ENCODE results near the gene NR6A1.
A peak's percentile ranks its signal among the peaks of the same experiment; 100 is the strongest.

NR6A1 gene

GRCh38 chr9:124754289-124754688 lies 16.8 kb downstream of the NR6A1 start:
- in situ Hi-C loops (cut with HindIII; ENCODE audit: low sequenced_read_pairs): no loop called here
- TF ChIP-seq, protein P1, sequence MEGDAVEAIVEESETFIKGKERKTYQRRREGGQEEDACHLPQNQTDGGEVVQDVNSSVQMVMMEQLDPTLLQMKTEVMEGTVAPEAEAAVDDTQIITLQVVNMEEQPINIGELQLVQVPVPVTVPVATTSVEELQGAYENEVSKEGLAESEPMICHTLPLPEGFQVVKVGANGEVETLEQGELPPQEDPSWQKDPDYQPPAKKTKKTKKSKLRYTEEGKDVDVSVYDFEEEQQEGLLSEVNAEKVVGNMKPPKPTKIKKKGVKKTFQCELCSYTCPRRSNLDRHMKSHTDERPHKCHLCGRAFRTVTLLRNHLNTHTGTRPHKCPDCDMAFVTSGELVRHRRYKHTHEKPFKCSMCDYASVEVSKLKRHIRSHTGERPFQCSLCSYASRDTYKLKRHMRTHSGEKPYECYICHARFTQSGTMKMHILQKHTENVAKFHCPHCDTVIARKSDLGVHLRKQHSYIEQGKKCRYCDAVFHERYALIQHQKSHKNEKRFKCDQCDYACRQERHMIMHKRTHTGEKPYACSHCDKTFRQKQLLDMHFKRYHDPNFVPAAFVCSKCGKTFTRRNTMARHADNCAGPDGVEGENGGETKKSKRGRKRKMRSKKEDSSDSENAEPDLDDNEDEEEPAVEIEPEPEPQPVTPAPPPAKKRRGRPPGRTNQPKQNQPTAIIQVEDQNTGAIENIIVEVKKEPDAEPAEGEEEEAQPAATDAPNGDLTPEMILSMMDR (IDR thresholded peaks at IDR 0.05; ENCODE audit: low read depth, low read length, missing control alignments): peak; percentile 73
- no peak overlapping the region for H3K4me3 ChIP-seq (ENCODE audit: low read depth, low read length)
- no peak for DNase-seq (ENCODE audit: low read depth)

DNA sequence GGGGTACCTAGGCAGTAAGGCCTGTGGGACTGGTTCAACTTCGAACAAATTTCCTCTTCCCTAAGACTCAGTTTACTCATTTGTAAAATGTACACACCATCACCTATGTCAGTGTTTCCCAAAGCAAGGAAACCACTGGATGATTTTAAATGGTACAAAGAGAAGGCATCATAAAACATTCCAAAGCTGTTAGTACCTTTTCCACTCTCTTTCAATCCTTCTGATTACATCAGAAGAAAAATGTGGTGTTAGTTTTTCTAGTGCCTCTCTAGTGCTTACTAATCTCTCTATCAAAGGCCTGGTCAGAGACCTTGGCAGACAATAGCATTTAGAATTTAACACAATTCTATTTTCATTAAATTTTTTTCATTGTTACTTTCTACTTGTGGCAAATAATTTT lies 18.1 kb downstream of the NR6A1 start:
- TF ChIP-seq, protein P1 (IDR thresholded peaks at IDR 0.05; ENCODE audit: low read depth, low read length, missing control alignments): no peak
- H3K4me3 ChIP-seq (ENCODE audit: low read depth, low read length): no peak overlapping the region
- DNase-seq (ENCODE audit: low read depth): peak; percentile 35
- in situ Hi-C loops (cut with HindIII; ENCODE audit: low sequenced_read_pairs): no loop called here

- DNase-seq (ENCODE audit: low read depth): no peak
- in situ Hi-C loops (cut with HindIII; ENCODE audit: low sequenced_read_pairs): no loop called here
- no peak overlapping the region for H3K4me3 ChIP-seq (ENCODE audit: low read depth, low read length)
- TF ChIP-seq, protein P1 (IDR thresholded peaks at IDR 0.05; ENCODE audit: low read depth, low read length, missing control alignments): no peak
These were observed 21.3 kb downstream of the NR6A1 start for GRCh38 chr9:124749781-124750180.

DNA sequence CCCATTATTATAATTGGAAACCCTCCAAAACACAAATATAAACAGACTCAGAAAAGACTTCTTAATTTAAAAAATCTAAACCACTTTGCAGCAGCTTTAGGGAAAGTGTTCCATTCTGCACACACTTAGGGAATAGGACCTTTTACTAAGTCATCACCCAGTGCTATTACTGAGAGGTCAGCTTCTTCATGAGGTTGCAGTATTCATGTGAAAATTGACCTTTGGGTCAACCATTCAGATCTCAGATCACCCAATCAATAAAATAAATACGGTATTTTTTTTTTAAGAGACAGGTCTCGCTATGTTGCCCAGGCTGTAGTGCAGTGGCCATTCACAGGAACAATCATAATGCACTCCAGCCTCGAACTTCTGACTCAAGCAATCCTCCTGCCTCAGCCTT lies 21.8 kb downstream of the NR6A1 start:
- in situ Hi-C loops (cut with HindIII; ENCODE audit: low sequenced_read_pairs): no loop called here
- no peak for DNase-seq (ENCODE audit: low read depth)
- TF ChIP-seq, protein P1 (IDR thresholded peaks at IDR 0.05; ENCODE audit: low read depth, low read length, missing control alignments): no peak
- no peak overlapping the region for H3K4me3 ChIP-seq (ENCODE audit: low read depth, low read length)

DNA sequence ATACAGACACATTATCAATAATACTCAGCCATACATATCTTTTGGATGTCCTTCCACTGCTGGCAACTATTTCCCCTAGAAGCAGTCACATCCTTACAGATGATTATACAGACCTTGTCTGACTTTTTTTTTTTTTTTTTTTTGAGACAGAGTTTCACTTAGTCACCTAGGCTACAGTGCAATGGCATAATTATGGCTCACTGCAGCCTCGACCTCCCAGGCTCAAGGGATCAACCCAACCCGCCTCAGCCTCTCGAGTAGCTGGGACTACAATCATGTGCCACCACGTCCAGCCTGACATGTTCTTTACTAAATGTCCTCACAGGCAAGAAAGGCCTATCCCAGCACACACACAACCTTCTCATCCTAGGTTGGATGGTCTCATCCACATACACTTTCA lies 24.0 kb downstream of the NR6A1 start:
- H3K4me3 ChIP-seq (ENCODE audit: low read depth, low read length): no peak overlapping the region
- in situ Hi-C loops (cut with HindIII; ENCODE audit: low sequenced_read_pairs): no loop called here
- no peak for DNase-seq (ENCODE audit: low read depth)
- TF ChIP-seq, protein P1 (IDR thresholded peaks at IDR 0.05; ENCODE audit: low read depth, low read length, missing control alignments): no peak

DNA sequence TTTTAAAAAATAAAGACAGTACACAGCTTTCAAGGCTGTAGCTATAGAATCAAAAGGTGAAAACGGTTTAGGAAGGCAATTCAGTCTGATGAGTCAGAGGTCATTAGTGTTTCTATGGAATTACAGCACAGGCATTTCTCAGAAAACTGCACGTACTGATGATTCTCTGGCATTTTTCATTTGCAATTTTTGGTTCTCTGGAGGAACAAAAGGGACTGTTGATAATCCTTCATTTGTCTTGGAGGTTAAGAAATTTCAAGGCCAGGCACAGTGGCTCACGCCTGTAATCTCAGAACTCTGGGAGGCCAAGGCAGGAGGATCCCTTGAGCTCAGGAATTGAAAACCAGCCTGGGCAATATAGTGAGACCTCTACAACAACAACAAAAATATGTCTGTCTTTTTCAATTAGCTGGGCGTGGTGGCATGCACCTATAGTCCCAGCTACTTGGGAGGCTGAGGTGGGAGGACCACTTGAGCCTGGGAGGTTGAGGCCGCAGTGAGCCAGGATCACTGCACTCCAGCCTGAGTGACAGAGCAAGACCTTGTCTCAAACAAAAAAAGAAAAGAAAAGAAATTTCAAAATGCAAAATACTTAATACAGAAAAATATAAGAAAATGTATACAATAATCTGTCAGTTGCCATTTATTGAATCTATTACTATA lies 27.3 kb downstream of the NR6A1 start:
- DNase-seq (ENCODE audit: low read depth): peak; percentile 15
- TF ChIP-seq, protein P1 (IDR thresholded peaks at IDR 0.05; ENCODE audit: low read depth, low read length, missing control alignments): no peak
- in situ Hi-C loops (cut with HindIII; ENCODE audit: low sequenced_read_pairs): no loop called here
- H3K4me3 ChIP-seq (ENCODE audit: low read depth, low read length): no peak overlapping the region

Data from astrocyte of the cerebellum (primary cell).